ENCODE measurements around the gene PARD6G.

The PARD6G gene

DNA sequence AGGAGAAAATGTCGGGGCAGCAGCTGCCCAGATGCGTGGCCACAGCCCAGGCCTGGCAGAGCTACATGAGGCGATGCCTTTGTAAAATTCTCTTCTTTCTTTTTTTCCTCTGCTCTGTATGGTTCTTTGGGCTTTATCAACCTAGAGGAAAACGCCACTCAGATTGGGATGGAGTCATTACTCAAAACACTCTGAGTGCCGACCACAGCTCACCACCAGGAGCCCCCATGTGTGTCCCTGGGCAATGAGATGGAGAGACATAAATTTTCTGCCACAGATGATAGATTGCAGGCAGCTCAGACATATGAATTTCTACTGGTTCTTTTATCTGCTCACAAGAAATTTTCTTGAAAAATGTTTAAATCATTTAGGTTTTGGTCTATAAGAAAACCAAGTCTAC is 56.0 kb downstream of the PARD6G start:
- no peak overlapping the region for H3K4me3 ChIP-seq (ENCODE audit: low read length in 2 of 2)
- no peaks in the 10 kb centered on the region for H3K9me3 ChIP-seq (ENCODE audit: control insufficient read depth in 2 of 2, low read length in 2 of 2)
- no peak overlapping the region for H3K27ac ChIP-seq (ENCODE audit: low read depth in 2 of 2, low read length in 2 of 2)
- H3K9ac ChIP-seq (ENCODE audit: low read depth in 1 of 2, low read length in 2 of 2), result no peak overlapping the region
- H3K36me3 ChIP-seq (ENCODE audit: control insufficient read depth in 2 of 2, insufficient read depth in 2 of 2, low read length in 2 of 2), result no peaks in the 10 kb centered on the region
- H3K4me1 ChIP-seq (ENCODE audit: control insufficient read depth in 2 of 2, insufficient read depth in 2 of 2, low read length in 2 of 2), result no peaks in the 10 kb centered on the region
- H3K27me3 ChIP-seq (ENCODE audit: control insufficient read depth in 2 of 2, insufficient read depth in 2 of 2, low read length in 2 of 2), result no peaks in the 10 kb centered on the region

DNA sequence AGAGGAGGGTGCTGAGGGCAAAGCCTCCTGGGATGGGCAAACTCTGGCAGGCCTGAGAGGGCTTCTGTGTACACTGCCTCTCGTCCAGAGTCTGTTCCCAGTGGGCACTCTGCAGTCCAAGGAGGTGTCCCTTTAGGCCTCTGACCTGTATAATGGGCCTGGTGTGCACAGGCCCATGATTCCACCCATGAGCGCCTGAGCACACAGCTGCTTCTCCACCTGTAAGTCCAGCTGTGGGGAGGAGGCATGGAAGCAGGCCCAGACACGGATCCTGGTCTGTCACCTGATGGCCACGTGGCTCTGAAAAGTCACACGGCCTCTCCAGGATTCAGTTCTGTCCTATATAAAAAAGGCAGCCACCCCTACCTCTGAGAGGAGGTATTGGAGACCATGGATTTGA is 57.0 kb downstream of the PARD6G start:
- Histone ChIP-seq H3K36me3 (ENCODE audit: control insufficient read depth in 2 of 2, insufficient read depth in 2 of 2, low read length in 2 of 2) (no peaks in the 10 kb centered on the region), H3K4me1 (ENCODE audit: control insufficient read depth in 2 of 2, insufficient read depth in 2 of 2, low read length in 2 of 2) (no peaks in the 10 kb centered on the region), H3K9ac (ENCODE audit: low read depth in 1 of 2, low read length in 2 of 2) (no peak overlapping the region), H3K27me3 (ENCODE audit: control insufficient read depth in 2 of 2, insufficient read depth in 2 of 2, low read length in 2 of 2) (no peaks in the 10 kb centered on the region), H3K9me3 (ENCODE audit: control insufficient read depth in 2 of 2, low read length in 2 of 2) (no peaks in the 10 kb centered on the region), H3K27ac (ENCODE audit: low read depth in 2 of 2, low read length in 2 of 2) (no peak overlapping the region), H3K4me3 (ENCODE audit: low read length in 2 of 2) (no peak overlapping the region)

DNA sequence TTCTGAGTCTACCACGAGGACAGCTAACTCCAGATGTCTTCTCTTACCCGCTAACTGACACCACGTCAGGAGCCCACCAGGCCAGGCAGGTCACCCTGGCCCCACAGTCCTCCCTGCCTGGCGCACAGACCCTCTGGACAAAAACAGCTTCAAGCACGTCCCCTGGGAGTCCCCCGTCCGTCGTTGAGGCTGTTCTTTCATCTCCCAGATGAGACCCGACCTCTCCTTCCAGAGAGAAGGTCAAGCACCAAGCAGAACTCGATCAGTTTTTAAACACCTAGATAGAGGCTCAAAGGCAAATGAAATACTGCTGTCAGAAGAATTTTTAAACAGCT is 57.8 kb downstream of the PARD6G start:
- H3K9me3 ChIP-seq (ENCODE audit: control insufficient read depth in 2 of 2, low read length in 2 of 2), result no peaks in the 10 kb centered on the region
- H3K27me3 ChIP-seq (ENCODE audit: control insufficient read depth in 2 of 2, insufficient read depth in 2 of 2, low read length in 2 of 2), result no peaks in the 10 kb centered on the region
- no peaks in the 10 kb centered on the region for H3K4me1 ChIP-seq (ENCODE audit: control insufficient read depth in 2 of 2, insufficient read depth in 2 of 2, low read length in 2 of 2)
- H3K27ac ChIP-seq (ENCODE audit: low read depth in 2 of 2, low read length in 2 of 2), result no peak overlapping the region
- H3K9ac ChIP-seq (ENCODE audit: low read depth in 1 of 2, low read length in 2 of 2), result no peak overlapping the region
- no peak overlapping the region for H3K4me3 ChIP-seq (ENCODE audit: low read length in 2 of 2)
- H3K36me3 ChIP-seq (ENCODE audit: control insufficient read depth in 2 of 2, insufficient read depth in 2 of 2, low read length in 2 of 2), result no peaks in the 10 kb centered on the region

DNA sequence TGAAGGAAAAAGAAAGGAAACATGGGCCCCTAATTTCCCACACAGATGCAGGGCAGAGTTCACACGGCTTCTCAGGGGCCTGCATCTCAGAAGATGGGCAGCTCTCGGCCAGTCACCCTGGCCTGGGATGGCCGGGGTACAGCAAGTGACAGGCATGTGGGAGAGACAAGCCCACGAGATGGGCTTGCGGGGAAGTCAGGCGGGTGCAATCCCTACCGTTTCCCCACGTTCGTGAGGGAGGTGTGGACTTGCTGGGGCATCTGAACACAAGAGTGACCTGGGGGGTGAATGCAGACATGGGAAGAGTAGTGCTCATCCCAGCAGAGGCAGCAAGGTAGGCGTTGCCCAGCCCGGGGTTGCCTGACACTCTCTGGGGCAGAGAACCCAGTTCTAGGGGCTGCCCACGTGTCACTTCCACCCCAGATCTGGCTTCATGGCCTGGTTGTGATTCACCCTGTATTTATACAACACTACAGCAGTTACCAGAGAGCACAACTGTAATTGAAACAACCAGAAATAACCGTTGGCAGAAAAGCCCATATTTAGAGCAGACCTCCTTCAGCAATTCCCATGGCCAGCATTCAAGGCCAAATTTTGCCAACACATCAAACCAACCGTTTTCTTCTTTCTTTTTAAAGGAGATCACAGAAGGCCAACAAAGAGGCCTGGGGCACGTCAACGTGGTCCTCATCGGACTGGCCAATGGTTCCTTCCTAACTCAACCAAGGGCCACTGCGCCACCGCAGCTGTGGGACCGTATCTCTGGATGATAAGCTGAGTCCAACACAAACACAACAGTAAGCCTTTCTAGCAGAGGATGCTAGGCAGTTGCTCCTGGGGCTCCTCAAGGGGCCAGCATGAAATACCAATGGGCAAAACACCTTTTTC is 58.4 kb downstream of the PARD6G start:
- Histone ChIP-seq H3K4me1 (ENCODE audit: control insufficient read depth in 2 of 2, insufficient read depth in 2 of 2, low read length in 2 of 2) (no peaks in the 10 kb centered on the region), H3K27ac (ENCODE audit: low read depth in 2 of 2, low read length in 2 of 2) (no peak overlapping the region), H3K9me3 (ENCODE audit: control insufficient read depth in 2 of 2, low read length in 2 of 2) (no peaks in the 10 kb centered on the region), H3K36me3 (ENCODE audit: control insufficient read depth in 2 of 2, insufficient read depth in 2 of 2, low read length in 2 of 2) (no peaks in the 10 kb centered on the region), H3K4me3 (ENCODE audit: low read length in 2 of 2) (no peak overlapping the region), H3K27me3 (ENCODE audit: control insufficient read depth in 2 of 2, insufficient read depth in 2 of 2, low read length in 2 of 2) (no peaks in the 10 kb centered on the region), H3K9ac (ENCODE audit: low read depth in 1 of 2, low read length in 2 of 2) (no peak overlapping the region)

DNA sequence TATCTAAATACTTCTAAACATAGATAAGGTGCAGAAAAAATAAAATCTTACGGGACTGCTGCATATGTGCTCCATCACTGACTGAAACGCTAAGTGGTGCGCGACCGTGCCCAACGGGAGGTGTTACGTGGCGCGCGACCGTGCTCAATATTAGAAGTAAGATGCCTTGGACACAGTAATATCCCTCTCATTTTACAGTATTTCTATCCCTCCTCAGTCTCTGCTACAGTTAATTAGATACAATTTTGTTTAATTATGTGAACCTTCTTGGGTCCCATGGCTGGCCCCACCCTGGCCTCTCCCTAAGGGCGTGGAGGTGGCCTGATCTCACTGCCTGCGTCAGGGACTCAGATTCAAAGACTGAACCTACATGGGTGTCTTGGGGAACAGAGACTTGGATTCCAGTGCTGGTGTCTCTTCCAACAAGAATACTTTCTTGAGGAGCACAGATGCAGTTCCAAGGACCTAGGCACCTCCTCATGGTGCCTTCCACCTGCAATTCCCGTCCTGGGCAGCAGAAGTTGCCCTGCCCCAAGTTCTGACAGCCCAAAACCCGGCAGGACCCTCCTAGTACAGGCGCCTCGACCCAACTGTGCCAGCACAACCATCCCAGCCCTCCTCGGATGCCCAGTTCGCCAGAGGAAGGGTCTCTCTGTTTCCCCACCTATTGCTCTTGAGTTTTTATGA is 59.2 kb downstream of the PARD6G start:
- H3K9ac ChIP-seq (ENCODE audit: low read depth in 1 of 2, low read length in 2 of 2), result no peak overlapping the region
- H3K9me3 ChIP-seq (ENCODE audit: control insufficient read depth in 2 of 2, low read length in 2 of 2), result no peaks in the 10 kb centered on the region
- H3K4me1 ChIP-seq (ENCODE audit: control insufficient read depth in 2 of 2, insufficient read depth in 2 of 2, low read length in 2 of 2), result no peaks in the 10 kb centered on the region
- H3K27ac ChIP-seq (ENCODE audit: low read depth in 2 of 2, low read length in 2 of 2), result no peak overlapping the region
- no peaks in the 10 kb centered on the region for H3K27me3 ChIP-seq (ENCODE audit: control insufficient read depth in 2 of 2, insufficient read depth in 2 of 2, low read length in 2 of 2)
- H3K36me3 ChIP-seq (ENCODE audit: control insufficient read depth in 2 of 2, insufficient read depth in 2 of 2, low read length in 2 of 2), result no peaks in the 10 kb centered on the region
- no peak overlapping the region for H3K4me3 ChIP-seq (ENCODE audit: low read length in 2 of 2)

DNA sequence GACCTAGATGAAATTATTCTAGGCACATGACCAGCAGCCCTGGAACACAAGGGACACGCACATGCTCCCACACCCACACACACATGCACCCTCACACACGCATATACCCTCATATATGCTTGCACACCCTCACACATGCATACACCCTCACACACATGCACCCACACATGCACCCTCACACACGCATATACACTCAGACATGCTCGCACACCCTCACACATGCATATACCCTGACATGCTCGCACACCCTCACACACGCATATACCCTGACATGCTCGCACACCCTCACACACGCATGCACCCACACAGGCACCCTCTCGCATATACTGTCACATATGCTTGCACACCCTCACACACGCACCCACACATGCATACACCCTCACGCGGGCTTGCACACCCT is 61.8 kb downstream of the PARD6G start:
- Histone ChIP-seq H3K9me3 (ENCODE audit: control insufficient read depth in 2 of 2, low read length in 2 of 2) (no peaks in the 10 kb centered on the region), H3K27ac (ENCODE audit: low read depth in 2 of 2, low read length in 2 of 2) (no peak overlapping the region), H3K9ac (ENCODE audit: low read depth in 1 of 2, low read length in 2 of 2) (no peak overlapping the region), H3K4me1 (ENCODE audit: control insufficient read depth in 2 of 2, insufficient read depth in 2 of 2, low read length in 2 of 2) (no peaks in the 10 kb centered on the region), H3K4me3 (ENCODE audit: low read length in 2 of 2) (no peak overlapping the region), H3K27me3 (ENCODE audit: control insufficient read depth in 2 of 2, insufficient read depth in 2 of 2, low read length in 2 of 2) (no peaks in the 10 kb centered on the region), H3K36me3 (ENCODE audit: control insufficient read depth in 2 of 2, insufficient read depth in 2 of 2, low read length in 2 of 2) (no peaks in the 10 kb centered on the region)

DNA sequence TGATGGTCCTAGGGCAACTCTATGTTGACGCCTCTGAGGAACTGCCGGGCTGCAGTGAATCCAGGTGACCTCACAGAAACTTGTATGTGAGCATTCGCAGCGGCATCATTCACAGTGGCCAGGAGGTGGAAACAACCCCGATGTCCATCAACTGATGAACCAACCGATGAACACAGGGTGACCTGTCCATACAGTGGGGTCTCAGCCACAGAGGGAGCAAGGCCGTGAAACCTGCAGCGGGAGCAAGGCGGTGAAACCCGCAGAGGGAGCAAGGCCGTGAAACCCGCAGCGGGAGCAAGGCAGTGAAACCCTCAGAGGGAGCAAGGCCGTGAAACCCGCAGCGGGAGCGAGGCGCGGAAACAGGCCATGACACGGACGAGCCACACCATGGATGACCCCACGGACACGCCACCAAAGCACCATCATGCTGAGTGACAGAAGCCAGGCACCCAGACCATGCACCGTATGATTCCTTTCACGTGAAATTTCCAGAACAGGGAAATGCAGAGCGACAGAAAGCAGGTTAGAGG is 63.0 kb downstream of the PARD6G start:
- H3K9ac ChIP-seq (ENCODE audit: low read depth in 1 of 2, low read length in 2 of 2), result no peak overlapping the region
- no peak overlapping the region for H3K27ac ChIP-seq (ENCODE audit: low read depth in 2 of 2, low read length in 2 of 2)
- no peaks in the 10 kb centered on the region for H3K4me1 ChIP-seq (ENCODE audit: control insufficient read depth in 2 of 2, insufficient read depth in 2 of 2, low read length in 2 of 2)
- H3K27me3 ChIP-seq (ENCODE audit: control insufficient read depth in 2 of 2, insufficient read depth in 2 of 2, low read length in 2 of 2), result no peaks in the 10 kb centered on the region
- no peaks in the 10 kb centered on the region for H3K9me3 ChIP-seq (ENCODE audit: control insufficient read depth in 2 of 2, low read length in 2 of 2)
- no peak overlapping the region for H3K4me3 ChIP-seq (ENCODE audit: low read length in 2 of 2)
- H3K36me3 ChIP-seq (ENCODE audit: control insufficient read depth in 2 of 2, insufficient read depth in 2 of 2, low read length in 2 of 2), result no peaks in the 10 kb centered on the region

DNA sequence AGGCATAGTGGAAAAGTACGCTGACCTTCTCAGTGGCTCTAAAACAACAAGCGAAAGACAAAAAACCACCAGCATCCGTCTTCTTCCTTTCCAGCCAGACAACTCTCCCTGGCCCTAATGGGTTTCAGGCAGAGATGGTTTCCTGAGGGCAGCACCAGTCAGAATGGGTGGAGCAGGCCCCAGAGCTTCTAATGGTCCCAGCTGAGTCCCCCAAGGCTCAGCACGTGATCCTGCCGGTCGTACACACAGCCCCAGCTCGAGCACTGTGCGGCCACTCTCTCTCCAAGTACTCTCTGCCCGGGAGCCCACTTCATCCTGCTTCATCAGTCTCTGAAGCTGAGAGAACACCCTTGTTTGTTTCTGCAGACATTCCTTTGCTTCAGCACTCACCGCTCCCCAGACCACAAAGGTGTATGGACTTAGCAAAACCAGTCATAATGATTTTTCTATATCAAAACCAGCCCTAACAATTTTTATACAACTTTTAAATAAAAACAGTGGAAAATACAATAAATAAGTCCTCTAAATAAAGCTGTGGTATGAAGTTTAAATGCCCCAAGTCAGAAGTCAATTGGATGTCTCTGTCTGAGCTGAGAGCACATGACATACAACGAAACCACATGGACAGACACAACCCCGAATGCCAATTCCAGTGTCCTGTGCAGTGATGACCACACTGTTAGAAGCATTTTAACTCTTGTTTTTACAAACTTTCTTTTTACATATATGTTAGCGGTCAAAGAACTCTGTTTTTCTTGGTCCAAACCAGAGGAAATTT is 63.9 kb downstream of the PARD6G start:
- Histone ChIP-seq H3K27ac (ENCODE audit: low read depth in 2 of 2, low read length in 2 of 2) (no peak overlapping the region), H3K36me3 (ENCODE audit: control insufficient read depth in 2 of 2, insufficient read depth in 2 of 2, low read length in 2 of 2) (no peaks in the 10 kb centered on the region), H3K4me1 (ENCODE audit: control insufficient read depth in 2 of 2, insufficient read depth in 2 of 2, low read length in 2 of 2) (no peaks in the 10 kb centered on the region), H3K27me3 (ENCODE audit: control insufficient read depth in 2 of 2, insufficient read depth in 2 of 2, low read length in 2 of 2) (no peaks in the 10 kb centered on the region), H3K9me3 (ENCODE audit: control insufficient read depth in 2 of 2, low read length in 2 of 2) (no peaks in the 10 kb centered on the region), H3K9ac (ENCODE audit: low read depth in 1 of 2, low read length in 2 of 2) (no peak overlapping the region), H3K4me3 (ENCODE audit: low read length in 2 of 2) (no peak overlapping the region)

DNA sequence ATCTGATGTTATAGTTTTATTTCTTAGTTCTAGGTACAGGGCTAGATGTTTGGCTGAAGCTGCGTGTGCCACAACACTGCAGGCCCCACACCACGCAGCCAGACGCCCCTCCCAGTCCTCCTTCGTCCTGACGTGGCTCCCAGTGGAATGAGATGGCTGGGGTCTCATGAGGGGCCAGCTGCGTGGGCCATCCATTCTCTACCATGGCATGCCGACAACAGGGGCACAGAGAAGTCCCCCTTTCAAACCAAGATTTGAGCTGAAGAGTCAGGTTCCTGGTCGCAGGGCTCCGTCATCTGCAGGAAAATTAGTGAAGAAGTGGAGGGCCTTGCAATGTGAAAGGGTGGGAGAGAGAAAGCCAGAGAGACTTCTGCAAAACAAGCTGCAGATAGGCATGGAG is 64.5 kb downstream of the PARD6G start:
- Histone ChIP-seq H3K27ac (ENCODE audit: low read depth in 2 of 2, low read length in 2 of 2) (no peak overlapping the region), H3K4me1 (ENCODE audit: control insufficient read depth in 2 of 2, insufficient read depth in 2 of 2, low read length in 2 of 2) (no peaks in the 10 kb centered on the region), H3K4me3 (ENCODE audit: low read length in 2 of 2) (no peak overlapping the region), H3K9me3 (ENCODE audit: control insufficient read depth in 2 of 2, low read length in 2 of 2) (no peaks in the 10 kb centered on the region), H3K36me3 (ENCODE audit: control insufficient read depth in 2 of 2, insufficient read depth in 2 of 2, low read length in 2 of 2) (no peaks in the 10 kb centered on the region), H3K27me3 (ENCODE audit: control insufficient read depth in 2 of 2, insufficient read depth in 2 of 2, low read length in 2 of 2) (no peaks in the 10 kb centered on the region), H3K9ac (ENCODE audit: low read depth in 1 of 2, low read length in 2 of 2) (no peak overlapping the region)

Data from mucosa of rectum (tissue), 2 donors.